ENCODE results near the gene TBC1D1.

Gene TBC1D1

GRCh38 chr4:37960098-37960497, 69.2 kb downstream of the TBC1D1 start, which contains the start of gene PTTG2:
TSS of gene PTTG2 (plus strand) at chr4:37960398. CDS start at chr4:37960435, 37 bp downstream.
- DNase-seq (ENCODE audit: low spot score), result no peak
- no peak for TF ChIP-seq CTCF (IDR thresholded peaks at IDR 0.05; ENCODE audit: extremely low read depth, insufficient read depth, missing control alignments)
- in situ Hi-C loops (cut with MboI; ENCODE audit: low pct_unique_long_range_greater_than_20kb, low sequenced_read_pairs, unreplicated experiment), result no loop called here

- TF ChIP-seq CTCF (IDR thresholded peaks at IDR 0.05; ENCODE audit: extremely low read depth, insufficient read depth, missing control alignments), result no peak
- in situ Hi-C loops (cut with MboI; ENCODE audit: low pct_unique_long_range_greater_than_20kb, low sequenced_read_pairs, unreplicated experiment), result no loop called here
- no peak for DNase-seq (ENCODE audit: low spot score)
These were observed 70.0 kb downstream of the TBC1D1 start for GRCh38 chr4:37960679-37961450.

GRCh38 chr4:37964734-37965457, 74.0 kb downstream of the TBC1D1 start:
- in situ Hi-C loops (cut with MboI; ENCODE audit: low pct_unique_long_range_greater_than_20kb, low sequenced_read_pairs, unreplicated experiment), result no loop called here
- DNase-seq (ENCODE audit: low spot score), result no peak
- no peak for TF ChIP-seq CTCF (IDR thresholded peaks at IDR 0.05; ENCODE audit: extremely low read depth, insufficient read depth, missing control alignments)

- no peak for TF ChIP-seq CTCF (IDR thresholded peaks at IDR 0.05; ENCODE audit: extremely low read depth, insufficient read depth, missing control alignments)
- DNase-seq (ENCODE audit: low spot score), result no peak
- in situ Hi-C loops (cut with MboI; ENCODE audit: low pct_unique_long_range_greater_than_20kb, low sequenced_read_pairs, unreplicated experiment), result no loop called here
These were observed 75.2 kb downstream of the TBC1D1 start for GRCh38 chr4:37966044-37966443.

GRCh38 chr4:37967736-37968135, 76.9 kb downstream of the TBC1D1 start:
- no peak for TF ChIP-seq CTCF (IDR thresholded peaks at IDR 0.05; ENCODE audit: extremely low read depth, insufficient read depth, missing control alignments)
- DNase-seq (ENCODE audit: low spot score), result no peak
- in situ Hi-C loops (cut with MboI; ENCODE audit: low pct_unique_long_range_greater_than_20kb, low sequenced_read_pairs, unreplicated experiment), result no loop called here

- TF ChIP-seq CTCF (IDR thresholded peaks at IDR 0.05; ENCODE audit: extremely low read depth, insufficient read depth, missing control alignments), result no peak
- DNase-seq (ENCODE audit: low spot score), result no peak
- in situ Hi-C loops (cut with MboI; ENCODE audit: low pct_unique_long_range_greater_than_20kb, low sequenced_read_pairs, unreplicated experiment), result no loop called here
These were observed 77.9 kb downstream of the TBC1D1 start for GRCh38 chr4:37968747-37969146.

Measured in GM13977 (cell line).